Spleen (tissue), 11 donors: ENCODE data around the gene IL18RAP. TPM values are rescaled to one million over a fixed set of nuclear protein-coding genes. Genes with fewer than 3 reads are reported as not detected.

Experiments used
- DNase-seq: peaks from one replicate; pipeline ENCODE4 v3.0.0-alpha.2; 2020
- H3K27ac ChIP-seq, 8 donors: fragments of 200-600 bp; sonication (generic) in 7 of 8; 1 replicate in 4 of 8; 2 replicates in 4 of 8; pipeline versions ENCODE4 v1.5.0 to v1.8.0; 2016 to 2021; ENCODE audit warnings: inconsistent platforms in 4 of 8, mild to moderate bottlenecking in 4 of 8, moderate library complexity in 1 of 8
- H3K27me3 ChIP-seq, 7 donors: fragments of 200-600 bp; sonication (generic) in 6 of 7; replicated peaks in 1 of 7; 1 replicate in 4 of 7; 2 replicates in 3 of 7; pipeline versions ENCODE4 v1.5.0 to v1.8.0; 2016 to 2021; ENCODE audit warnings: inconsistent platforms in 3 of 7, mild to moderate bottlenecking in 1 of 7
- H3K36me3 ChIP-seq, 6 donors: fragments of 200-600 bp; sonication (generic) in 5 of 6; 1 replicate in 4 of 6; 2 replicates in 2 of 6; pipeline versions ENCODE4 v1.5.0 to v1.8.0; 2016 to 2021; ENCODE audit warnings: inconsistent platforms in 2 of 6
- H3K4me1 ChIP-seq, 6 donors: fragments of 200-600 bp; sonication (generic) in 5 of 6; 1 replicate in 3 of 6; 2 replicates in 3 of 6; pipeline versions ENCODE4 v1.5.0 to v1.8.0; 2016 to 2021; ENCODE audit warnings: inconsistent platforms in 3 of 6
- H3K4me3 ChIP-seq, 8 donors: fragments of 200-600 bp; sonication (generic) in 7 of 8; 1 replicate in 4 of 8; 2 replicates in 4 of 8; pipeline versions ENCODE4 v1.5.0 to v1.8.0; 2016 to 2021; ENCODE audit warnings: inconsistent platforms in 4 of 8, mild to moderate bottlenecking in 4 of 8, moderate library complexity in 2 of 8
- H3K9me3 ChIP-seq, 8 donors: fragments of 200-600 bp; sonication (generic) in 7 of 8; 1 replicate in 4 of 8; 2 replicates in 4 of 8; pipeline versions ENCODE4 v1.5.0 to v1.8.0; 2016 to 2021; ENCODE audit warnings: inconsistent platforms in 4 of 8
- POLR2A ChIP-seq, 3 donors: fragments of 450-650 bp; IDR thresholded peaks; one replicate each; pipeline ENCODE4 v1.5.1; 2017; ENCODE audit warnings: antibody characterized with exemption in 3 of 3, mild to moderate bottlenecking in 1 of 3
- POLR2AphosphoS5 ChIP-seq, 3 donors: sonication (generic); formaldehyde crosslinking; IDR thresholded peaks; one replicate each; pipeline ENCODE4 v1.5.1; 2017; ENCODE audit warnings: antibody characterized with exemption in 3 of 3
- WGBS, 5 donors: extraction: QIAGEN DNeasy Blood & Tissue Kit in 3 of 5; methylation state at CpG; one replicate each; pipeline versions ENCODE4 v1.1.5 to v1.1.7; 2013 to 2018; 5-methylcytosine and 5-hydroxymethylcytosine counted together
- intact Hi-C: fragments of 100-400 bp; cut with DNase I; formaldehyde crosslinking; loops from one replicate; pipeline ENCODE4 v1.15.0; 2023; ENCODE audit warnings: low total_unique reads
- polyA plus RNA-seq, 3 donors: library from polyadenylated mRNA; stranded (reverse); fragments of 200-250 nt; gene quantifications; one replicate each; pipeline ENCODE4 v1.2.1, GENCODE V29; 2013
- total RNA-seq, 7 donors: library from RNA; depleted of rRNA in 3 of 7; stranded (reverse); fragments of >200 nt in 3 of 7; fragmentation: NEBNext Ultra II Directional in 4 of 7; extraction: Animal tissue kit (Norgen Biotek cat#: 25700) in 4 of 7; gene quantifications; one replicate each; pipeline versions ENCODE4 v1.1.0 to v1.2.1, GENCODE V29; 2016 to 2021
- TF ChIP-seq, protein P1 (sequence below), 11 experiments: fragments of 200-600 bp in 7 of 11; fragments of 450-650 bp in 4 of 11; sonication (generic) in 4 of 11; IDR thresholded peaks in 8 of 11; conservative IDR thresholded peaks in 3 of 11; 1 replicate in 7 of 11; 2 replicates in 4 of 11; pipeline versions ENCODE4 v1.4.0 to v1.8.0; 2016 to 2021; ENCODE audit warnings: antibody characterized with exemption in 11 of 11, inconsistent platforms in 4 of 11, mild to moderate bottlenecking in 1 of 11
- donor health status: healthy with polysubstance abuse.
- donor health status: DM: no; HTN: no; CAD: no; lungs with moderate emphysema.
- donor health status: DM: no; HTN: no; CAD: no.
- donor health status: Bipolar disorder and iron deficiency.
- donor health status: healthy.
- donor health status: DM: no; HTN: no; CAD: no.
- donor health status: DM: yes; HTN: yes; CAD: no.

Gene IL18RAP
- total and polyA plus RNA-seq, 10 donors: 1.5 to 145 (median 31.8) TPM

DNA sequence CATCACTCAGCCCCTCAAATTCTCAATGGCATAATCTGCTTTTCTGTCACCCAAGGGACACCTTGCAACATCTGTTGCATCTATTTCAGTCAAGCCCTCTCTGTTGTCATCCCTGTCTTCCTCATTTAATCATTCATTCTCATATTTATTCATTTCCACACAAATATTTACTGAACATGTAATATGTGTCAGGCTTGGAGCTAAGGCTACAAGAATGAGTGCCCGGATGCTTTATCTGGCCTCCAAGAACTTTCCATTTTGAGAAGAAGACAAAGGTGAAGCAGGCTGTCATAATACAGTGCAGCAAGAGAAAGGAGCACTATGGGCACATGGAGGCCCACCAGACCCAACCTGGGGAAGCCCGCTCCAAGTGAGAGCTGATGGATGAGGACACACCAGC is 15.6 kb downstream of the IL18RAP start:
- WGBS, 5 donors: 81 to 91% (median 88%) methylated on average over 2 of the region's 2 CpGs
- intact Hi-C loops: no loop called here
- Histone ChIP-seq H3K27me3 (no peaks in the 10 kb centered on the region), H3K9me3 (no peaks in the 10 kb centered on the region), H3K36me3 (peaks cover 0 to 25% (median 0%) of the 10 kb centered on the region in 6 donors), H3K27ac (peak overlapping the region in 4 of 8 donors; percentile 36 to 84 (median 67)), H3K4me1 (peaks cover 11 to 70% (median 28%) of the 10 kb centered on the region in 6 donors), H3K4me3 (no peak overlapping the region)
- DNase-seq: no peak
- TF ChIP-seq POLR2AphosphoS5 (IDR thresholded peaks at IDR 0.05): peak in 1 of 3 donors; percentile 48
- TF ChIP-seq, protein P1, sequence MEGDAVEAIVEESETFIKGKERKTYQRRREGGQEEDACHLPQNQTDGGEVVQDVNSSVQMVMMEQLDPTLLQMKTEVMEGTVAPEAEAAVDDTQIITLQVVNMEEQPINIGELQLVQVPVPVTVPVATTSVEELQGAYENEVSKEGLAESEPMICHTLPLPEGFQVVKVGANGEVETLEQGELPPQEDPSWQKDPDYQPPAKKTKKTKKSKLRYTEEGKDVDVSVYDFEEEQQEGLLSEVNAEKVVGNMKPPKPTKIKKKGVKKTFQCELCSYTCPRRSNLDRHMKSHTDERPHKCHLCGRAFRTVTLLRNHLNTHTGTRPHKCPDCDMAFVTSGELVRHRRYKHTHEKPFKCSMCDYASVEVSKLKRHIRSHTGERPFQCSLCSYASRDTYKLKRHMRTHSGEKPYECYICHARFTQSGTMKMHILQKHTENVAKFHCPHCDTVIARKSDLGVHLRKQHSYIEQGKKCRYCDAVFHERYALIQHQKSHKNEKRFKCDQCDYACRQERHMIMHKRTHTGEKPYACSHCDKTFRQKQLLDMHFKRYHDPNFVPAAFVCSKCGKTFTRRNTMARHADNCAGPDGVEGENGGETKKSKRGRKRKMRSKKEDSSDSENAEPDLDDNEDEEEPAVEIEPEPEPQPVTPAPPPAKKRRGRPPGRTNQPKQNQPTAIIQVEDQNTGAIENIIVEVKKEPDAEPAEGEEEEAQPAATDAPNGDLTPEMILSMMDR (IDR thresholded peaks at IDR 0.05 in 8 of 11, conservative IDR thresholded peaks at IDR 0.05 in 3 of 11): no peak

DNA sequence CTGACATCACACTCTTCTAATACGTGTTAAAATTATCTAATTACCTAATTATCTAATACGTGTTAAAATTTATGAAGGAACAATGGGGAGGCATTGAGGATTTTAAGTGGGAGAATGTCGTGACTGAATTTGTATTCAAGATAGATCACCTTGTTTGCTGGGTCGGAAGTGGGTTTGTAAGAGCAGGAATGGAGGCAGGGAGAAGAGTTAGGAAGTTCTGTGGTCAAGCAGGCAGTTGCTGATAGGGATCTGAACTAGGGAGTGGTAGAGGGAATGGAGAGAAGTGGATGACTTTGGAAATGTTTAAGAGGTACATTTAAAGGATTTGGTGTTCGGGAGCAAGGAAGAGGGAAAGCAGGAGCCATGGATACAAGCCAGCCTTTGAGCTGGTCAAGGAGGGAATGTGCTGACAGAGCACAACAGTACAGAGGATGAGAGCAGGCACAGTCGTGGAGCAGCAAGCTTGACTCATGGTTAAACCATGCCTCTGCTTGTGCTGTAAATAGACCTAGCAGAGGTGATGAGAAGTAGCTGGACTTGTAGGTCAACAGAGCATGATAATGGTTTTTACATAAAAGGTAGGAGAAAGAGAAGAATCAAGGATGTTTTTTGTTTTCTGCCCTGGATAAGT is 16.2 kb downstream of the IL18RAP start:
- Histone ChIP-seq H3K27ac (peak overlapping the region in 4 of 8 donors; percentile 36 to 84 (median 67)), H3K4me3 (no peak overlapping the region), H3K9me3 (no peaks in the 10 kb centered on the region), H3K4me1 (peaks cover 11 to 68% (median 28%) of the 10 kb centered on the region in 6 donors), H3K27me3 (no peaks in the 10 kb centered on the region), H3K36me3 (peaks cover 0 to 27% (median 0%) of the 10 kb centered on the region in 6 donors)
- TF ChIP-seq POLR2A (IDR thresholded peaks at IDR 0.05) (no peak), POLR2AphosphoS5 (IDR thresholded peaks at IDR 0.05) (no peak)
- TF ChIP-seq, protein P1 (IDR thresholded peaks at IDR 0.05 in 8 of 11, conservative IDR thresholded peaks at IDR 0.05 in 3 of 11): no peak
- intact Hi-C loops: no loop called here
- 54 to 78% (median 60%) methylated on average over 6 of the region's 6 CpGs for WGBS, 5 donors
- DNase-seq: no peak

DNA sequence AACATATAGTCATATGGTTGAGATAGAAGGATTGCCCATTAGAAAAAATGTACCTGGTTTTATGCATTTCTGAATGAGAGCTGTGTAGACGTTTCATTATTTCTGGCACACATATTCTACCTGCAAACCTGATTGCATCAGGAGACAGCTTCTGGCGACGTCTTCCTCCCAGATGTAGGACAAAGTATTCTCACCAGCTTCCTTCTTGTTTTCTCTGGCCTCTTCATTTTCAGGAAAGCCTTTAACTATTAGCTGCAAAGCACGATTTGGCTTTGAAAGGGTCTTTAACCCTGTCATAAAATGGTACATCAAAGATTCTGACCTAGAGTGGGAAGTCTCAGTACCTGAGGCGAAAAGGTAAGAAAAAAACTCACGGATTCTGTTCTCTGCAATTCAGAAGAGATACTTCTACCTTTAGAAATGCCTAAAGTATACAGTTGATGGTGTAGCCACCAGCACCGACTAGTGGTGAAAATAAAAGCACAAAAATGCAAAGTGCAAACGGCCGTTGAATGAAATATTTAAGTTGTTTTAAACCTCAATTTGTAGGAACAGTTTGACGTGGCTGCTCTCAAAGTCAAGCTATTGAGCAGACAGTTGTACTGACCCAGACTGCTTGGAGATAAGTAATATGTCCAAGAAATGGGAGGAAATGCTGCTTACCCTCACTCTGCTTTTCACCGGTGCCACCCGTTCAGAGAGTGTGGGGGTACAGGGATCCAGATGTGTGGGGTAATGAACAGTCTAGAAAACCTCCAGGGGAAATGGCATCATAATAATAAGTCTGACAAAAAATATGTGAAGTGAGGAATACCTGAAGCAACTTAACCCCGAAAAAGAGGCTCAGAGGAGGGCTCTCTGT is 20.2 kb downstream of the IL18RAP start:
- intact Hi-C loops: loop anchor here (2.0 to 10.0 kb wide), 2 partner anchors 190 to 438 kb away; no protein-coding TSS in a partner anchor
- DNase-seq: no peak
- Histone ChIP-seq H3K4me1 (peaks cover 0 to 30% (median 6%) of the 10 kb centered on the region in 6 donors), H3K27me3 (no peaks in the 10 kb centered on the region), H3K4me3 (no peak overlapping the region), H3K36me3 (peaks cover 0 to 58% (median 0%) of the 10 kb centered on the region in 6 donors), H3K9me3 (no peaks in the 10 kb centered on the region), H3K27ac (peak overlapping the region in 7 of 8 donors; percentile 23 to 84 (median 54))
- TF ChIP-seq, protein P1 (IDR thresholded peaks at IDR 0.05 in 8 of 11, conservative IDR thresholded peaks at IDR 0.05 in 3 of 11): peak; percentile 47 to 85 (median 77)
- TF ChIP-seq POLR2AphosphoS5 (IDR thresholded peaks at IDR 0.05): peak in 1 of 3 donors; percentile 69
- TF ChIP-seq POLR2A (IDR thresholded peaks at IDR 0.05): no peak
- 21 to 26% (median 23%) methylated on average over 13 of the region's 13 CpGs for WGBS, 5 donors
